Measurements from ENCODE around the gene R3HCC1L.

Gene R3HCC1L

DNA sequence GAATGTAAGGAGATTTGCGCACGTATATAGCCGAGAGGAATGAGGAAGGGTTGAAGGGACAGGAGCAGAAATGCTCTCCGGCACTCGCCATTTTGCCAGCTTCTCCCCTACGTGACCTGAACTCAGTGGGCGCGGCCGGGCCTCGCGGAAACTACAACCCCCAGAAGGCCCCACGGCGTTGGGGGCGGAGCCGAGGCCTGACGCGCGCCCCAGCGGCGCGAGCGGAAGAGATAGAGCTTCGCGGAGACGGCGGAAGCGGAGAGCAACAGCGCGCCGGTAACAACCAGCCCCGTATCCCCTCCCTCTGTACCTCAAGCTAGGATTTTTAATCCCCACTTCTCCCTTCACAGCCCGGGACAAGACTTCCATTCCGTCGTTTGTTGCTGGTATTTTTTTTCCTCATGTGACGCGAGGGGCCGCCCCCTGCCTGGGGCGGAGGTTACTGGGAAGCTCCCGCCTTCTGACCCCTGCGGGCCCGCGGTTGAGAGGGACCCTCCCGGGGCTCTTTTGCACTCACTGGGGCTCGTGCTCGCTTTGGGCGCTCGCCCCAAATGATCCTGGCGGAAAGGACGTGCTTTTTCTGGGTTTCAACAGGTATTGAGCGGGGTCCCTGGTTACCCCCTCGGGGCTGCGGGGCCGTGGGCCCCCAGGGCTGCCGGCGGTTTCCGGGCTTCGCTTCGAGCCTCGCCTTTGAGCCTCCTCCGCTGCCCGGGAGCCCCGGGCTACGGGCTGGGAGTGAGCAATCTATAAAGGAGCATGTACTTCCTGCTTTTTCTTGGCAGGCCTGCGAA lies at the start of gene R3HCC1L:
Gene R3HCC1L, plus strand, starts transcription at position 227 of the 791 bp plus-strand sequence. CDS start 73,458 bp downstream, outside the sequence.
- peak; percentile 93 for DNase-seq

- no peak for DNase-seq
Measured at GRCh38 chr10:98085238-98085637, 49.2 kb upstream of the R3HCC1L start.

DNA sequence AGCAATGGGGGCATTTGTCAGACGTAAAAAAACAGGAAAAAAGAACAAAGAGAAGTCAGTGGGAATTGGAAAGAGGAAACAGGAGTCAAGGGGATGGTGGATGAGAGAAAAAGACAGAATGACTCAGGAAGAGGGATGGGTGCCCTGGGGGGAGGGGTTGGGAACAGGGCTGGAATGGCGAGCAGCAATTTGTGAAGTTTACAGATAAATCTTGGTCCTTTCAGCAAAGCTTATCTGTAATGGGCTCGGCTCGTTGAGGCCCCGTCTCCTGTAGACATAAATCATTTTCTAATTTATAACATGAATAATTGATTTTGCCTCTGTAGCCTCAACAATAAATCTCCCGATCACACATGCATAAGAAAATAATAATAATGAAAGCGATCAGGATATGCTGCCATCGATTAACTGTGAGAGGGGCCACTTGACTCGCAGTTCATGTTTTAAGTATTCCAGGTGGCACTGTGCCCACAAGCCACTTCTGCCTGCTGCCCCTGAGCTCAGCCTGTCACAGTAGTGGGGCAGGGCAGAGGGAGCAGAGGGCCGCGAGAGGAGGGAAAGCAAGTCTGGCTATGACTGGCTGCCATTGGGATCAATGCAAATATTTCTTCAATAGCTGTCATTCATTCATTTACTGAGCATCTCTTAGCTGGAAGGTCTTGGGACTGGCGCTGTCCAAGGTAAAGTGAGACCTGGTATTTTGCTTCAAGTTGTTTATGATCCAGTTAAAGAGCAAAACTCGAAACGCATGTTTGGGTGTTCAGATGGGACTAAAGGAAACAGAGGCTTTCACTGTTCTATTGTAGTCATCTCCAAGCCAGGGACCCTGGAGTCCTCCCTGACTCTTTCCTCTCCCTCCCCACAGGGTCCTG lies 47.4 kb upstream of the R3HCC1L start:
- DNase-seq, result no peak

GRCh38 chr10:98088186-98088971 lies 46.1 kb upstream of the R3HCC1L start:
- DNase-seq, result no peak

GRCh38 chr10:98090822-98091221 lies 43.6 kb upstream of the R3HCC1L start:
- DNase-seq, result no peak

- no peak for DNase-seq
Measured at GRCh38 chr10:98096316-98096715, 38.1 kb upstream of the R3HCC1L start.

DNA sequence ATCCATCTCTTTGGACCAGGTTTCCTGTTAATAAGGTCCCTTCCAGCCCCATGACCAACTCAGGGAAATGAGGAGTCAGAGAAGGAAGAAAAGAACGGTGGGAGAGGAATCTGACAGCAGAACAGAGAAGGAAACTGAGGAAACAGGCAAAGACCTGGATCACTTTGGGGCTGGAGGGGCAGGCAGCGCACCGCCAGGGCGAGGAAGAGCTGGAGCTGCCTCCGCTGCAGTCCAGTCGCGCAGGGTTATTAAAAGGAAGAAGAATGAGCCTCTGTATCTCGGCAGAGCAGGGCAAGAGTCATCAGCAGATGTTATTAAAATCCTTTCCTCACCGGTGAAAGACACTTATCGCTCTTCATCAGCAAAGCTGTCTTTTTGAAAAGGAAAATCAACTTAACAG lies 37.7 kb upstream of the R3HCC1L start:
- no peak for DNase-seq

DNA sequence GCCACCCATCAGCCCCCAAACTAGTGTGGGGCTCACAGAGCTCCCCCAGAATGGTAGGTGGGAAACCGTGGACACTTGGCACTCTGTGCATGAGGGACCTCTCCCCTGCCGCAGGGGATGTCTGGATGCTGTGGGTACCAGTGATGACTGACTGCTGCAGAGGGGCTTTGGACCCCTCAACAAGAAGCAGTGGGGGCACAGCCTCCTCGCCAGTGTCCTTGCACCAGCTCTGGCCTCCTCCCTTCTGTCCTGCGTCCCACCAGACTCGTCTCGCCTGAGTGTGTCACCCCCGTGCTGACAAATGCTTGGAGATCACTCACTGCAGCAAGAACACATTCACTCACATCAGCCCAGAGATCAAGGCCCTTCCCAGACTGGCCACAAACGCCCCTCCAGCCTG lies 37.3 kb upstream of the R3HCC1L start:
- DNase-seq, result no peak

DNA sequence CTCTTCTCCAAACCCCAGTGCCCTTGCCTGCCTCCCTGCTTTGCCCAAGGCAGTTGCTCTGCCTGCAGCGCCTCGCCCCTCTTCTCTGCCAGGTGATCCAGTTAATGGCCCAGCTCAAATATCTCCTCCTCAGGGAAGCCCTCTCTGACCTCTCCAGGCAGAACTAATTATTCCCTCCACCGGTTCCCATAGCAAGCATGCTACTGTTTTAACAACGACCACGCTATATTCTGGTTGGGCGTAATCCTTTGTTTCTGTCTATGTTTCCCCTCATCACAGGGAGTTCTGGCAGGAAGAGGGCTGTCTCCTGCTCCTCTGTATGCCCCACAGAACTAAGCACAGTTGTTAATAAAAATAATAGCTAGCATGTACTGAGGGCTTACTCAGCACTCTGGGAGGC lies 36.8 kb upstream of the R3HCC1L start:
- no peak for DNase-seq

GRCh38 chr10:98098247-98098646 lies 36.2 kb upstream of the R3HCC1L start:
- DNase-seq, result no peak

GRCh38 chr10:98100476-98100875 lies 34.0 kb upstream of the R3HCC1L start:
- DNase-seq, result no peak

DNA sequence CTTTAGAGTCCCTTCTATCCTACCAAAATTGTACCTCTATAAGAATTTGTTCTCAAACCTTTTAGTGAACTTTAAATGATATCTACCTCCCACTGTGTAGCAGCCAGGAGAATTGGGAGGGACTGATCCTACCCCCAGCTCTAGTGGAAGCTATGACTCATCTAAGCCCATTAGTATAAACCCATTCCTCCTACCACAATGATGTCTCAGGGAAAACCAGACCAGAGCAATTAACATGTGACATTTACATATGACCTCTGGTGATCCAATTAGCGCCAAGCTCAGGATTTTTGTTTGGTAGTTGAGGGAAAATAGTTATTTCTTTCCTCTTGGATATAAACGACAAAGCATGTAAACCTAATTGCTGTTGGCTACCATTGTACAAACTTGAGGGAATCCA lies 33.1 kb upstream of the R3HCC1L start:
- no peak for DNase-seq

GRCh38 chr10:98104125-98104524 lies 30.3 kb upstream of the R3HCC1L start:
- no peak for DNase-seq

DNA sequence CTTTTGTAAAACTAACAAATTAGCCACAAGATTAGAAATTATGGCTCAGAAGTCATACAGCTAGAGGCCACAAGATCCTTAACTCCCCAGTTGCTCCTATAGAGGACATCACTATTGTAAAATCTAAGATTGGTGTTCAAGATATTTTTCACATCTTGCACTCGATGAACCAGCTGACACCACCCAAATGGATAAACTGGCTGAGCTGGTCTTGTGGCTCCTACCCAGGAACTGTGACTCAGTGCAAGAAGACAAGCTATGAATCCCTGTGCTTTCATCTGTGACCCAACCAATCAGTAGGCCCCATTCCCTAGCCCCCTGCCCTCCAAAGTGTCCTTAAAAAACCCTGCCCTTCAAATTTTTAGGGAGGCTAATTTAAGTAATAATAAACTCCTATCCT lies 27.9 kb upstream of the R3HCC1L start:
- DNase-seq, result no peak

DNA sequence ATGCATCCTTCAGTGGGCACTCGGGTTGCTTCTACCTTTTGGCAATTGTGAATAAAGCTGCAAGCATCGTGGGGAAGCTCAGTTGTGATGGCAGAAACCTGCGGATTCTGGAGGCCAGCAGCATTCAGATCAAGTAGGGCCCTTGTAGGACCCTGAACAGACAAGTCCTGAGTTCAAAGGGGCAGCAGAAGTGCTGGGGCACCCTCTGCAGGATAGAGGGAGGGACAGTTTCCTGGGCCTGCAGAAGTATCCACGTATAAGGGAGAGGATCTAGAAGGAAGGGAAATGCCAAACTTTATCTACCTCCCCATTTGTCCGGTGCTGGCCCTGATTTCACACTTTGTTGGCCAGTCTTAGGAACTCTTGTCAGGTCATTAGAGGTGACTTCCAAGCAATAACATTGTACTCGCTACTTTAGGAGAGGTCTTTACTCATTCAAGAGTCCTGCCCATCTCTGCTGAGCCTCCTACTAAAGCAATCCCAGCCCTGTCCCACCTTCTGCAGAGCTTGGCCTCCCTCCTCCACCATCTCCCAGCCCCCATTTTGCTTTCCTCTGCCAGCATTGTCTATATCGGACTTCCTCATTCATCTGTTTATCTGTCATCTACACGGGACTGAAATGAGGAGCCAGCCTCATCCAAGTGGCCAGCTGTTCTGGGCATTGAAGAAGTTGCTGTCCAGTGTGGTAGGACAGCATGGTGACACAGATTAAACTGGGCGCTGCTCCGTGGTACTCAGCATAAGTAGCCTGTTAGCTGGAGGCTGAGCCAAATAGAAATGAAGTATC lies 26.6 kb upstream of the R3HCC1L start:
- no peak for DNase-seq

- DNase-seq, result no peak
Measured at GRCh38 chr10:98110356-98110755, 24.1 kb upstream of the R3HCC1L start.

DNA sequence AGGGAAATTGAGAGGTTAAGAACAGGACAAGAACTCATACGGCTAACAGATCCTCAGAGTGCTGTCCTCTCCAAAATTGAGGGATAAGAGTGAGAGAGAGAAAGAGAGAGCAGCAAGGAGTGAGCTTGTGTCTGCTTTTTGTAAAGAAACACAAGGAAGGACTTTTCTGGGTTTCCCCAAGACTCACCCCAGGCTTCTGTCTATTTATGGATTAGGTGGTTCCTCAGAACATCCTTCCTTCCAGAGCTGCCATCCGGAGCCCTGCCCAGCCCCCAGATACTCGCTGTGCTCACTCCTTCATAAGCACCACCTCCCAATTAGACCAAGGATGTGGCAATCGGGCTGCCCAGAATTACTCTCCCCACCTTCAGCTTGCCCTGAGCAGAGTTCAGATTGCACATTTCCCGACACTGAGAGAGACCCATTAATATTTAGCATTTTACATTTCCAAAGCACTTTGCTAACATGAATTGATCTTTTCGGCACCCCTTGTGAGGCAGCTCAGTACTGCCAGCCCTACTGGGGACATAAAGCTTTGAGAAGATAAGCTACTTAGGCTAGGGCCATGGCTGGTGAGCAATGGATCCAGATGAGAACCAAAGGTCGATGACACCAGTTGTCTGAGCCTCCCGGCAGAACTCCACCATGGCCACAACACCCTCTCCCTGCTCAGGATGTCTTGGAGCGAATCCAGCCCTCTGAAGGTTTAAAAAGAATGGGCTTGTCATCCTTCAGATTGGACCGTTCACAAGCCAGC lies 19.2 kb upstream of the R3HCC1L start:
- no peak for DNase-seq

DNA sequence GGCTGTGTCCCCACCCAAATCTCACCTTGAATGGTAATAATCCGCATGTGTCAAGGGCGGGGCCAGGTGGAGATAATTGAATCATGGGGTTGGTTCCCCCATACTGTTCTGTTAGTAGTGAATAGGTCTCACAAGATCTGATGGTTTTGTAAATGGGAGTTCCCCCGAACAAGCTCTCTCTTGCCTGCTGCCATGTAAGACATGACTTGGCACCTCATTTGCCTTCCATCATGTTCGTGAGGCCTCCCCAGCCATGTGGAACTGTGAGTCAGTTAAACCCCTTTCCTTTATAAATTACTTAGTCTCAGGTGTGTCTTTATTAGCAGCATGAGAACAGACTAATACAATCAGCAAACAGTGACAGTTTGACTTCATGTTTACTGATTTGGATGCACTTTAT lies 14.6 kb upstream of the R3HCC1L start:
- no peak for DNase-seq

DNA sequence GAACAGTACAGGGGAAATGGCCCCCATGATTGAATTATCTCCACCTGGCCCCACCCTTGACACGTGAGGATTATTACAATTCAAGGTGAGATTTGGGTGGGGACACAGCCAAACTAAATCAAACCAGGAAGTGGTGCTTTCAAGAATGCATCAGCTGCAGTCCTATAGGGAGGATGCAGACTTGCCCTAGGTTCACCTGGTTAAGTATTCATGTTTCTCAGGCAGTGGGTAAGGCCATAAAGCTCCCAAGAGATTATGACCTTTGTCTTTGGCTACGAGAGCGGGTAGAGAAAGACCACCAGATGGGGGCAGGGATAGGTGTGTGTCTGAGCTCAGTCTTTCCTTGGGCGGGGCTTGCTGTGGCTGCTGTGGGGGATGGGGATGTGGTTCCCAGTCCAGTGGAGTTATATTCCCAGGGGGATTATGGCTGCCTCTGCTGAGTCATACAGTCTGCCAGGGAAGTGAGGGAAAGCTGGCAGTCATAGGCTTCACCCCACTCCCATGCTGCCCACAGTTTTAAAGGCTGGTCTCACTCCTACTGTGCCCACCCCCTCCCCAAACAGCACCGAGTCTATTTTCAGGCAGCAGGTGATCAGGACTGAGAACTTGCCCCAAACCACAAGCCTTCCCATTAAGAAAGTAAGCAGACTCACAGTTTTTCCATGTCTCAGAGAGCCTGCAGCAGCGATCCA lies 8.4 kb upstream of the R3HCC1L start:
- no peak for DNase-seq

- no peak for DNase-seq
Measured at GRCh38 chr10:98128802-98129201, 5.7 kb upstream of the R3HCC1L start.

DNA sequence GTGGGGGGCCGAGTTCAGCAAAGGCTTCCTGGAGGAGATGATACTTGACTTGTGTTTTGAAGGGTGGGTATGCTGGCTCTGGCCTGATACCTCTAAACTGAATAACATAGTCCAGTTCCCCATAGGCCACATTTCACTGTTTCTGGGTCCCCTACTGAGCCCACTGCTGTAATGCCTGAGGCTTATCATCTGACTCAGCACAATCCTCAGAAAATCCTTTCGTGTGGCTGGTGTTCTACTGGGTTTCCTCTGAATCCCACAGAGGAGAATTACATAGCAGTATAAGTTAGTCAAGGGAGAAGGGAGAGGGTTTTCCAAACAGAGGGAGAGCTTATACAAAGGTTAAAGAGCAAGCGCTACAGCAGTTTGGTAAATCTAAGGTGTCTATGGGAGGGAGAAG lies 2.8 kb upstream of the R3HCC1L start:
- no peak for DNase-seq
